ENCODE results near the gene RASSF6.
"Not testable (repeated sequence)": the region's sequence is repeated elsewhere in the genome, so short reads cannot be mapped to it uniquely, and the experiment has no call there.

Gene RASSF6, protein sequence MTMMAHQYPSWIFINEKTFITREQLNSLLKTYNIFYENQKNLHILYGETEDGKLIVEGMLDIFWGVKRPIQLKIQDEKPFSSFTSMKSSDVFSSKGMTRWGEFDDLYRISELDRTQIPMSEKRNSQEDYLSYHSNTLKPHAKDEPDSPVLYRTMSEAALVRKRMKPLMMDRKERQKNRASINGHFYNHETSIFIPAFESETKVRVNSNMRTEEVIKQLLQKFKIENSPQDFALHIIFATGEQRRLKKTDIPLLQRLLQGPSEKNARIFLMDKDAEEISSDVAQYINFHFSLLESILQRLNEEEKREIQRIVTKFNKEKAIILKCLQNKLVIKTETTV

DNA sequence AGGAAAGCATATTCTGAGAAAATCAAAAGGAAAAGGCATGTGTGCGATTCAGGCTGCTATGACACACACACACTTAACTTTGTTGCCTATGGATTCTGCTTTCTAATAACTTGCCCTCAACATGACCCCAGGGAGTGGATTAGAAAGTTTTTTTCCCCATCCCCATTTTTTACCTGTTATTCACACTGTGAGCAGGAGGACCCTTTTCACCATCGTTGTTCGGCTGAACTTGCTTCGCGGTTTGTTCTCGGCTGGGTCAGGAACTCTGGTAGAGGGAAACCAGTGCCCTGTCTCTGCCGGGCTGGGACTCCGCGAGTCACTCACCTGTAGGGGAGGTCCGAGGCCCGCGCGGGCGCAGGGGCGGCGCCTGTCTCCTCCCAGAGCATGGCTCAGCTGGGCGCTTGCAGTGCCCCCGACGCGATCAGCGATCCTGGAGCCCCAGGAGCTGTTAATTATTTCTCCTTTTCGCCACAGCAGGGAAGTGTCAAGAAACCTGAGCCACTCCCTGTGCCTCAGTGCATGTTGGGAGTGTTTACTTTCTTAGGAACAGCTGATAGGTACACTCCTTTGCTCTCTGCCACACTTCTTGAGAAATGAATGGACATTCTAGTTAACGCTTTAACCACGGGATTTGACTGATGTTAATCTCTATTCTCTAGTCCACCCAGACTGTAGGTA, at the start of gene RASSF6:
Gene RASSF6, minus strand, starts transcription at position 322 of the 678 bp plus-strand sequence. CDS start 8,641 bp downstream, outside the sequence.
- DNase-seq (ENCODE audit: low read depth), result no peak

DNA sequence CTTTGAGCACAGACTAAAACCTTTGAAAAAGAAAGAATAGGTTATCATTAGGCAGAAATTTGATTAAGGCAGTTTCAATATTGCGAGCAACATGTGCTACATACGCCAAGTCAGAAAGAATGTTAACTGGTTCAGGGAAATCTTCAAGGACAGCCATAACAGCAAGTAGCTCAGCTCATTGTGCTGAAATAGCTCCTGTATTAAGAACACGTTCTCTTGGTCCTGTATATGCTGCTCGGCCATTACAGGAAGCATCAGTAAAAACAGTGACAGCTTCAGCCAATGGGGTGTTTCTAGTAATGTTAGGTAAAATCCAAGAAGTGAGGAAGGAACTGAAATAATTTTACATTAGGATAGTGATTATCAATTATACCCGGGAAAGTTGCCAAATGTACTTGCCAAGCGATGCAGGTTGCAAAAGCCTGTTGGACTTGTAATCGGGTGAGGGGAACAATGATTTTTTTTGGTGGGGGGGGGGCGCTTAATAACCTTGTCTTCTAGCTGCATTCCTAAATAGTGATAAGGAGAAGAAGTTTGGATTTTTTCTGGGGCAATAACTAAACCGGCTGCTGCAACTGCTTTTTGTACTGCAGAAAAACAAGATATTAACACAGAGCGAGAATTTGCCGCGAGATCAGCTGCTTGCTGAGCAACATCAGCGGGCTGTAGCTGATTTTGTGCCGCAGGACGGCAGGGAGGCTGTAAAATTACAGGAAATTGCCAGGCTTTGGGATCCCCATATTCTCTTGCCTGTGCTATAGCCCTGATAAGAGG, 49.4 kb upstream of the RASSF6 start:
- DNase-seq (ENCODE audit: low read depth), result no peak

DNA sequence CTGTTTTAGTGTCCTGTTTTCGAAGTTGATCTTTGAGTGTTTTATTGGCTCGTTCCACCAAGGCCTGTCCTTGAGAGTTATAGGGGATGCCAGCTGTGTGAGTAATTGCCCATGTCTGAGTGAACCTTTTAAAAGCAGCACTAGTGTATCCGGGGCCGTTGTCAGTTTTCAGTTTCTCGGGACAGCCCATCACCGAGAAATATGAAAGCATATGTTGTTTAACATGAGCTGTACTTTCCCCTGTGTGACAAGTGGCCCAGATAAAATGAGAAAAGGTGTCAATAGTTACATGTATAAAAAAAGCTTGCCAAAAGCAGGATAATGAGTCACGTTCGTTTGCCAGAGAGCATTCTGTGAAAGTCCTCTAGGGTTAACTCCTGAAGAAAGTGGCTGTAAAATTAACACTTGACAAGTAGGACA, 48.6 kb upstream of the RASSF6 start:
- DNase-seq (ENCODE audit: low read depth), result no peak

DNA sequence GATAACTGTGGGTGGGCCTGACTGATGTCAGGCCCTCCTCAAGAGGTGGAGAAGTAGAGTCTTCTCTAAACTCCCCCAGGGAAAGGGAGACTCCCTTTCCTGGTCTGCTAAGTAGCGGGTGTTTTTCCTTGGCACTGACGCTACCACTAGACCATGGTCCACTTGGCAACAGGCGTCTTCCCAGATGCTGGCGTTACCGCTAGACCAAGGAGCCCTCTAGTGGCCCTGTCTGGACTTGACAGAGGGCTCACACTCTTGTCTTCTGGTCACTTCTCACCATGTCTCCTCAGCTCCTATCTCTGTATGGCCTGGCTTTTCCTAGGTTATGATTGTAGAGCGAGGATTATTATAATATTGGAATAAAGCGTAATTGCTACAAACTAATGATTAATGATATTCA, 45.7 kb upstream of the RASSF6 start:
- not testable (repeated sequence) for DNase-seq (ENCODE audit: low read depth)

DNA sequence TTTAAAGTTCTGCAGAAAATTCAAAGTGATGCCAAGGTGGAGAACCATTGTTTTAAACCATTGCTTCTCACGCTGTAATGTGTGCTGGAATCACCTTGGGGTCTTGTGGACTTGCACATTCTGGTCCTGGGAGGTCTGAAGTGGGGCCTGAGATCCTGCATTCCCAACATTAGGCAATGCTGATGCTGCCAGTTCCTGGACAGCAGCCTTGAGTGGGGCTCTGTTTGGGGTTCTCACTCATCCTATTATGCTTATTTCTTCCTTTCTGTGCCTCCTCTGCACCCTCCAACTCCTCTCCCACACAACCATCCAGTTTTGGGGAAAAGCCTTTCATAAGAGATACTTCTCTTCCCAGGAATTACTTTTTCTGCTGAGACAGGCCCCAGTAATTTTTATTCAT, 44.2 kb upstream of the RASSF6 start:
- DNase-seq (ENCODE audit: low read depth), result no peak

DNA sequence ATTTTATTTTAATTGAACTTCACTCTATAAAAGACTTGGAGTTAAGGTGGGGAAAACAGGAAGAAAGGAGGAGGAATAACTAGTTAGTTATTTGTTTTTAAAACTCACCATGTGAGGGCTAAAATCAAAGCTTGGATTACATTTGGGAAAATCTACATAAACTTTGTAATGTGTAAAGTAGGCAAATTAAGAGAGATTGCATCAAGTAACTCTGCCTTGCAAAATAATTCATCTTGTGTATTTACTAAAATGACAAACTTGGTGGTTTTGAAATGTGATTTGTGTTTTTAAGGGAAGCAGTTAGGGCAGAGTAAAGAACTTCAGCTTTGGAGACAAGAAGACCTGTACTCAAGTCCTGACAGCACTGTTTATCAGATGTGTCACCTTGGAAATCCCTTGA, 43.3 kb upstream of the RASSF6 start:
- no peak for DNase-seq (ENCODE audit: low read depth)

DNA sequence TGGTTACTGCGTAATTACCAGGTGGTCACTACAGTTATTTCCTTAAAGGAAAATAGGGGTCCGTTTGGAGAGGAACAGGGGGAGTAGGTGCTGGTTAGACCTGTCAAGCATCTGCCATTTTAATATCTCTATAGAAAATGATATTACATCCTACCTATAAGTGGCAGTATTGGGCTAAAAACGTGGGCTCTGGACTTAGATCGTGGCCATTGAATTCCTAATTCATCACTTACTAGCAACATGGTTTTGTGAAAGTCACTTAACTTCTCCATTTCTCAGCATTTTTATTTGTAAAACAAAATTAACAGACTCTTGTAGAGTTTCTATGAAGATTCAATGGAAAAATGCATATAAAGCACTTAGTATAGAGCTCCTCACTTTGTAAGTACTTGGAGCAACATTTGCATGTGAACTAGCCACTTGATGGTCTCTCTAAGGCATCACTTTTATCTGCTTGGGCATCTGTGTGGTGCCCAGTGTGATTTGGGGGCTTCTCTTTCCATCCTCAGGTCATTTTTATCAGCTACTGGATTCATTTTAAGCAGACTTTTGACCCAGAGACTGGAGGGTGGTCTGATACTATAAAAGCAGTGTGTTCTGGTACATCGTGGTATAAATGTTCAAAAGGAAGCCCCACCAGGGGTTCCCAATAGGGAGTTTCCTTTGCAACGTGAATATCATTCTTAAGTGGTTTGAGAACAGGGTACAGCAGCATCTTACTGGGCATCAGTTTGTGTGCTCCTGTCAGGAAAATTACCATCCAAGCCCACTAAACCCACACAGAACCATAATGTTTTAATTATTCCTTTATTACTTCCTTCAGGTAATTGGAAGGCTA, 42.7 kb upstream of the RASSF6 start:
- DNase-seq (ENCODE audit: low read depth), result no peak

DNA sequence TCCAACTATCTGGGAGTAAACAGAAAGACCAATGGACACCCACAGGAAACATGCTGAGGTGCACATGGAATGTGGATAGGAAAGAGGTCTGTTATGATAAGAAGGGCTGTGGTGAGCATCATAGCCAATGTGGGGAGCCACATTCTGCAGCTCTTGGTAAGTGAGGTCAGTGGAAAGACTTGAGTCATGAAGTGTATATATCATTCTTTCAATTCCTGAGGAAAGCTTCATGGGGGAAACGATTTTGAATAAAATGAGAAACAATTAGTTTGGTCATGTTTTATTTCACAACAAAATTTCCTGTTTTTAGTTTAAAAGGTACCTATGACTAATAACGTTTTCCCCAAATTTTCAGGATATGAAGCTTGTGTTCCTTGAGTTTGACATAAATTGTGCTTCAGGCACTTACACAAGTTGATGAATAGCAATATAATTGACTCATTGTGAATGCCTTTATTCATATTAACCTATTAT, 41.4 kb upstream of the RASSF6 start:
- DNase-seq (ENCODE audit: low read depth), result no peak

DNA sequence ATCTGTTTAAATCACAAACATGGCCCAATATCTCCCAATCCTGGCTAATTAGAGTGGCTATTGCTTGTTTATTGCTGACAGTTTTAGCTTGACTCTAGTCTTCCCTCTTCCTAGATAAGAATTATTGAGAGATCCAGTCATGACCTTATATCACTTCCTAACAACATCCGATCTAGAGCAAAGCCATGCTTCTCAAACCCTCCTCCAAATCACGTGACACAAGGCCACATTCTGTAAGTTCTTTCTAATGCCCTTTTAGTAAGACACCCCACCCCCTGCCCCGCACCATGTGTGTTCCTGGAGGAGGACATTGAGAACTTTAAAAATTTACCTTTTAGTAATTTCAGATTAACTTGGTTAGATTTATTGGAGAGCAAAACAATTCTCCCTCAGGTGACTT, 40.6 kb upstream of the RASSF6 start:
- no peak for DNase-seq (ENCODE audit: low read depth)

DNA sequence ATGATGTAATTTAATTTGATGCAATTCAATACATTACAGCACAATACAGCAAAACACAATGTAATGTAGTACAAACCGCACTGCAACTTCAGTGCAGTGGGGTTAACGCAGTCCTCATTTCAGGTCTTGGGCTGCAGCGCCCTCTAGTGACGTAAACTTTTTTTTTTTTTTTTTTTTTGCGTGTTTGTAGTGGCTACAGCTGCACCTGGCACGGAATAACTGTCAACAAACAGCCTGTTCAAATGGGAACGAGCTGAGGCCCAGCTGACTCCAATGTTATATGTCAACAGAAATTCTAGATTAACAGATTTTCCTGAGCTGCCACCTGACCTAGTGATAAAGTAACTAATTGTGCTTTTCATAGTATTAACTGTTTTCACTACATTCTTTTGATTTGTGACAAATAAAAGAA, 33.5 kb upstream of the RASSF6 start:
- no peak for DNase-seq (ENCODE audit: low read depth)

DNA sequence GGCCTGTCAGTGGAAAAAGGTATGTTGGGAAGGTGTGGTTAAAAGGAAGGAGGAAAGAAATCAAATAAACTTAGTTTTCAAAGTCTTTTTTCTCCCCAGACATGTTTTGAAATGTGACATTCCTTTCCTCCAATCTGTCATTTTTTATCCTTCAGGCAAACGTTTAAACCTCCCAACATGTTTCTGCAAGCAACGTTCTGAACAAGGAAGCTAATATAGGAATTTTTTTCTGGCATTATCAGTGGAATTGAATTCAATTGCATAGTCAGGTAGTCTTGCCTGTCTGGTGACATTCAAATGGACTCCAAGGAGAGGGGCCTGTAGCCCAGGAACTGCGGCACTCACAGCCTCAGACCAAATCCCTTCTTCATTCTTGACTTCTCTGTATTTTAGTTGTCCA, 30.0 kb upstream of the RASSF6 start:
- no peak for DNase-seq (ENCODE audit: low read depth)

DNA sequence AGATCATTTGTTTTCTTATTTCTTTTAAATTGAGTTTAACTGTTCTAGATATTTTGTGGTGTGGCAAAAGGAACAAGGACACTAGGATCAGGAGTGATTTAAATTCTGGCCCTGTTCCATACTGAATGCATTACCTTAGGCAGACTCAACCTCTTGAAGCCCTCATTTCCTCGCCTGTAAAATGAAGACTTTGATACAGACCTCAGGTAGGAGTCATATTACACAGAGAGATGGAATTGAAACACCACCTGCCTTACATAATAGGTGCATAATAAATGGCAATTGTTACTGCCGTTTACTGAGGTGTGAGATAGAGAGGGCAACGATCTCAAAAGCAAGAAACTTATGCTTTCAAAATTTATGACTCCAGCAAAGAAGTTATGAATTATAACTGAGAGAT, 28.2 kb upstream of the RASSF6 start:
- DNase-seq (ENCODE audit: low read depth), result no peak

DNA sequence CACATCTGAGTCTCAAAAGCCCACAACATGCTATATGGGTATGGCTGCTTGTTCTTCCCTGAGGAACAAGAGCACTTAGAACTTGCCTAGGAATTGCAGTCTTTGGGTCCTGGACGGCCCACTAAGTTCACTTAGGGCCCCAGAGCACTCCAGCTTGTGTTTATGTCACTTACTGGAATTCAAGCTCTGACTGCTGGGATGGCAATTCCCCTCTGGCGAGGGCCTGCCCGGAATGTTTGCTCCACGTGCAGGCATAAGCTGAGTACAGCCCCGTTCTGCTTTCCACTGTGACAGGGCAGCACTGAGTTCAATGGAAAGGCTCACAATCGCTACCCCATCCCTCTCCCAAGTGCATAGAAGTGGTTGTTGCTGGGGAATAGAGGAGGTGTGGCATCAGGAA, 25.9 kb upstream of the RASSF6 start:
- no peak for DNase-seq (ENCODE audit: low read depth)

DNA sequence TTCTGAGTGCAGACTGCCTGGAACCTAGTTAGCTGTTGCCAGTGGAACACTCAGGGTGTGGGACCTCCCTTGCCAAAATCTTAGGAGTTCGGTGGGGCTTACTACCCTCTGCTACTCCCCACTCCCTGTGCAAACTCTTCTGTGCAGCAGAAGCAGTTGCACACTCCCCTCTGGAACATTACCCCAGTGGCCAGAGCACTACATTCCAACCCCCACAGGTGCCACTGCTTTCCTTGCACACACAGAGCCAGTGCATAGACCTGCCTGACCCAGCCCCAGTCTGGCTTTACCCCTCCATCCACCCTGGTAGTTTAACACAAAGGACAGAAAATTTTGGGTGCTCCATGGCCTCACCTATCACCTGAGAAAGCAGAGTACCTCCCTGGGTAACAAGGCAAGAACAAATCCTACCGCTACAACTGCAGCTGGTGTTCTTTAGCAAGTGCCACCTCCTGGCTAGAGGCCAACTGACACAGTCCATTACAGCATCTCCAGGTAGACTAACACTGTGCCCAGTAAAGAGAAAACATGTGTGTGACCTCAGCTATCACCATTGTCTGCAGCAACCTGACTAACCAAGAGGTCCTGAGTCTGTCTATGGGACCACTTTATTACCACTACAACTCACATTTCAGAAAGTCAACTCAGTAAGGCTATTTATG, 11.5 kb upstream of the RASSF6 start:
- DNase-seq (ENCODE audit: low read depth), result no peak

DNA sequence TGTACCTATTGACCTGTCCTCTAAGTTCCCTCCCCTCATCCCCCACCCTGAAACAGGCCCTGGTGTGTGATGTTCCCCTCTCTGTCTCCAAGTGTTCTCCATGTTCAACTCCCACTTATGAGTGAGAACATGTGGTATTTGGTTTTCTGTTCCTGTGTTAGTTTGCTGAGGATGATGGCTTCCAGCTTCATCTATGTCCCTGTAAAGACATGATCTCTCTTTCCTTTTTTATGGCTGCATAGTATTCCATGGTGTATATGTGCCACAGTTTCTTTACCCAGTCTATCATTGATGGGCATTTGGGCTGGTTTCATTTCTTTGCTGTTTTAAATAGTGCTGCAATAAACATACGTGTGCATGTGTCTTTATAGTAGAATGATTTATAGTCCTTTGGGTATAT, 8.6 kb upstream of the RASSF6 start:
- not testable (repeated sequence) for DNase-seq (ENCODE audit: low read depth)

DNA sequence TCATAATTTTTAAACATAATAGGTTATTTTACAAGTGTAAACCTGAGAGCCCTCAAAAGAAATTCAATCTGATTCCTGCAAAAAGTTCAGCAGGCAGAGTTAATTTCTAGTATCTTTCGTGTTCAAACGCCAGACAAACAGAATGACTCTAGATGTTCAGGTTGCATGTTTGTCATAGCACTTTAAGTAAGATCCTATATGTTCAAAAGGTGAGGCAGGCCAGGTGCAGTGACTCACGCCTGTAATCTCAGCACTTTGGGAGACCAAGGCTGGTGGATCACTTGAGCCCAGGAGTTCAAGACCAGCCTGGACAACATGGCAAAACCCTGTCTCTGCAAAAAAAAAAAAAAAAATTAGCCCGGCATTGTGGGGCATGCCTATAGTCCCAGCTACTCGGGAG, 1.1 kb upstream of the RASSF6 start:
- DNase-seq (ENCODE audit: low read depth), result no peak

DNA sequence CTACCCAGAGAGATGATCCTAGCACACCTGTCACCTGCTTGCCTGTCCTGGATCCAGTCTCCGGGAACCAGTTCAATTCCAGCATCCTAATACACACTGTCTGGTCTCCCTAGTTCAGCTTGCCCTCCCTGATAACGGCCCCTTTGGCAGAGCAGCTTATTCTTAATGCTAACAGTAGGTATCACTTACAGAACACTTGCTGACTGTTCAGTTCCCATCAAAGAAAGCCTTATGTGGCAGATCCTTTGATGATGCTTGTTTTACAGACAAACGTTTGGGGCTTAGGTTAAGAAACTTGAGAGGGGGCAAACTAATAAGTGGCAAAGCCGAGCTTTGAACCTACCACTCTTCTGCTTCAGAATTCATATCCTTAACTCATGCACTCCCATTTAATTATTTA, 890 bp downstream of the RASSF6 start:
- DNase-seq (ENCODE audit: low read depth), result no peak

DNA sequence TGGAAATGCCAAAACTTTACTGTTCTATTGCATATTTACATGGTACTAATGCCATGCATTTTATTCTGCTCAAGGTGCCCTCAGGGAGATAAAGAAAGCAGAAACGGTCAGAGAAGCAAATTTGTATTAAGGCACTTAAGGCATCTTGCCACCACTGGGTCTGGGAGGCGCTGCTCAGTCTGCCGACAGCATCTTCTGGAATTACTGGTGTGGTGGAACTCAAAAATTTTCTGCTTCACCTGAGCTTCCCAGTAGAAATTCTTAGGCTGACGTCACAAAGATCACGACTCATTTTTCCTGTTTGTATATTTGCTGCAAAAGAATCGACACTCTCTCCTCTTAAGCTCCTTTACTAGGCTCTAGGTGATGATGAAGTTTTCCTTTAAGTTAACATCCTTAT, 3.0 kb downstream of the RASSF6 start:
- no peak for DNase-seq (ENCODE audit: low read depth)

DNA sequence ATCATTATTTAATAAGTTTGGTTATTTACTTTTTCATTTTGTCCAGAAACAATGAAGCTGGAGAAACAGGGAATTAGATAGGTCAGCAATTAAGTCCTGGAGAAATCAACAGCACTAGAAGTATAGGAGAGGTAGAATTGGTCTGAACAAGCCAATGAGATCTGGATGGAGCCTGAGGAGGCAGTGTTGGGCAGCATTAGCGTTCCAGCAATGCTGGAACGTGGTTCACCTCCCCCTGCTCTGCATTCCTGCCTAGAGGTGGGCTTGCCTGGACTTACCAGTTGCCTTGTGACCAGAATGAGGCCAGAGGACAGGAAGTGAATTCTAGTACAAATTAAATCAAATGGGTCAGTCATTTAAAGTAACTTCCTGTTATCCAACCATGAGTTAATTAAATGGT, 4.6 kb downstream of the RASSF6 start:
- DNase-seq (ENCODE audit: low read depth), result no peak

DNA sequence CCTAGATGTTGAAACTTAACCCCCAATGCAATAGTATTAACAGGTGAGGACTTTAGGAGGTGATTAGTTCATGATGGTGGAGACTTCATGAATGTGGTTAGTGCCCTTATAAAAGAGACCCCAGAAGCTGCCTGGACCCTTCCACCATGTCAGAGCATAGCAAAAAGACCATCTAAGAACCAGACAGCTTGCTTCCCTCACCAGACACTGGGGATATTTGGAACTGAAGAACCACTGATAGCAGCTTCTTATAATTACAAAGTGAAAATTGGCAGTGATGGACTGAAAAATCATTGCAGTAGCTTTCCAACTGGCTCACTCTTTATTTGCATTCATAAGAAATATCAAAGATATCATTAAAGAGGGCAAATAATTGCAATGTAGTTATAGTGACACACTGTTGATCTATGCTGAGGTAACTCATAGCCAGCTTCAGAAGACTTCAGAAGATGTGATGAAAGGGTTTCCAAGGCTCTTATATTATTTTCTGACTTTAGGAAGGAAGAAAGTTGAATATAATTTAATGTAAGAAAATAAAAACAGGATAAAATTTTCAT, 5.8 kb downstream of the RASSF6 start:
- DNase-seq (ENCODE audit: low read depth), result no peak

DNA sequence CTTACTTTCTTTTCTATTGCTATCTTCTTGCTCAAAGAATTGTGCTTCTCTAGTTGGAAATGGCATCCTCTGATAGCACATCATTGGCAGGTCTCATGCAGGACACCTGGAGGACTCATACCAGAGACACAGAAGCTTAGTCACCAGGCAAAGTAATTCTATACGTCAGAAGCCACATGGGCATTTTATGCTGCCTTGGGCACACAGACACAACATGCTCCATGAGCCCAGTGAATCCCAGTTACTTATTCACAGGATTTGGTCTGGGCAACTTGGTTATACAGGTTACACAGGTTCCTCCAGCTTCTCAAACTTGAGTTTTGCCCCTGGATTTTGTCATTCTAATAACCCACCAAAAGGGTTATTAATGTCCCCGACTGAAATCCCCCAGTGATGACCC, 7.1 kb downstream of the RASSF6 start:
- no peak for DNase-seq (ENCODE audit: low read depth)
